GM19099 (cell line): Measurements from ENCODE around the gene SLC16A13.
A peak's percentile ranks its signal among the peaks of the same experiment; 100 is the strongest.

Experiments used
- POLR2A ChIP-seq: IDR thresholded peaks from 3 replicates; pipeline ENCODE4 v1.6.1; 2011; ENCODE audit warnings: low read depth; ENCODE audit not compliant: insufficient read length; ENCODE audit errors: extremely low read depth

SLC16A13 gene, protein sequence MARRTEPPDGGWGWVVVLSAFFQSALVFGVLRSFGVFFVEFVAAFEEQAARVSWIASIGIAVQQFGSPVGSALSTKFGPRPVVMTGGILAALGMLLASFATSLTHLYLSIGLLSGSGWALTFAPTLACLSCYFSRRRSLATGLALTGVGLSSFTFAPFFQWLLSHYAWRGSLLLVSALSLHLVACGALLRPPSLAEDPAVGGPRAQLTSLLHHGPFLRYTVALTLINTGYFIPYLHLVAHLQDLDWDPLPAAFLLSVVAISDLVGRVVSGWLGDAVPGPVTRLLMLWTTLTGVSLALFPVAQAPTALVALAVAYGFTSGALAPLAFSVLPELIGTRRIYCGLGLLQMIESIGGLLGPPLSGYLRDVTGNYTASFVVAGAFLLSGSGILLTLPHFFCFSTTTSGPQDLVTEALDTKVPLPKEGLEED

DNA sequence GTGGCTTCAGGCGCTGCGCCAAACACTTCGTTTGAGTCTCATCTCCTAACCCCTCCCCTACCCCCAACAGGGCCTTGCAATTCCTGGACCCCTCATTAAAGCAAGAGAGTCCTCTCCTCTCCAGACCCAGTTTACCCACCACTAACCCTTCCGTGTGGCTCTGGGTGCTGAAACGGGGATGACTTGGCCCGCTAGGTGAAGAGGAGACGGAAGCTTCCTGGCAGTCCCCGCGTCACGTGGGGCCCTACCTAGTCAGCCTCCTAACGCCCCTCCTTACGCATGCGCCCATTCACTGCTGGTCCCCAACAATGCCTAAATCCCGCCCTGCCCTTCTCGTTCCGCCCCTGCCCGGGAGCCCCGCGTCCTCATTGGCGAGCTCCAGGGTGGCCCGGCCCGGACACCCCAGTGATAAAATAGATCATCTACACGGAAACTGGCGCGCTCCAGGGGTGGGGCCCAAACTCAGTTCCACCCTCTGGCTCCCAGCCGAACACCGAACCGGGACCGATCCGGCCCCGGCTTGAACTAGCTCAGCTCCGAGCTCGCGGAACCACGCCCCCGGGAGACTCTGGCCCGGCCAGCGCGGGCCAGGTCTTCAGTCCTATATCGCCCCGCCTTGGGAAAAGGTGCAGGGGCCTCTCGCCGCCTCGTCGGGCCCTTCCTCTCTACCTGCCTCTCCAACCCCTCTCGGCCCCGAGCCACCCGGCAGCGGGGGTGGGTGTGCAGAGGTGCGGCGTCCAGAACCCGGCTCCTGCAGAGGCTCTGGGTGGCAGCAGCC is at the start of gene SLC16A13:
Gene SLC16A13, plus strand, starts transcription at position 425 of the 778 bp plus-strand sequence. CDS start 368 bp downstream, outside the sequence.
- peak; percentile 96 for TF ChIP-seq POLR2A

GRCh38 chr17:6986676-6987075 is 49.1 kb upstream of the SLC16A13 start:
- TF ChIP-seq POLR2A = no peak

DNA sequence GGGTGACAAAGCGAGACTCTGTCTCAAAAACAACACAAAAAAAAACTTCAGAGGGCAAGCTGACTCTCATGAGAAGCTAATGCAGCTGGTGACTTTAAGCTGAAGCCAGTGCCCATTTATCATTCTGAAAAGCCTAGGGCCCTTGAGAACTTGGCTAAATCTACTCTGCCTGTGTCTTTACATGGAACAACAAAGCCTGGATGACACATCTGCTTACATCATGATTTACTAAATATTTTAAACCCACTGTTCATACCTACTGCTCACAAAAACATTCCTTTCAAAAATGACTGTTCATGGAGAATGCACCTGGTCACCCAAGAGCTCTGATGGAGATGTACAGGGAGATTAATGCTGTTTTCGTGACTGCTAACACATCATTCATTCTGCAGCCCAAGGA is 46.0 kb upstream of the SLC16A13 start:
- TF ChIP-seq POLR2A = no peak

GRCh38 chr17:6994118-6994598 is 41.7 kb upstream of the SLC16A13 start:
- no peak for TF ChIP-seq POLR2A

DNA sequence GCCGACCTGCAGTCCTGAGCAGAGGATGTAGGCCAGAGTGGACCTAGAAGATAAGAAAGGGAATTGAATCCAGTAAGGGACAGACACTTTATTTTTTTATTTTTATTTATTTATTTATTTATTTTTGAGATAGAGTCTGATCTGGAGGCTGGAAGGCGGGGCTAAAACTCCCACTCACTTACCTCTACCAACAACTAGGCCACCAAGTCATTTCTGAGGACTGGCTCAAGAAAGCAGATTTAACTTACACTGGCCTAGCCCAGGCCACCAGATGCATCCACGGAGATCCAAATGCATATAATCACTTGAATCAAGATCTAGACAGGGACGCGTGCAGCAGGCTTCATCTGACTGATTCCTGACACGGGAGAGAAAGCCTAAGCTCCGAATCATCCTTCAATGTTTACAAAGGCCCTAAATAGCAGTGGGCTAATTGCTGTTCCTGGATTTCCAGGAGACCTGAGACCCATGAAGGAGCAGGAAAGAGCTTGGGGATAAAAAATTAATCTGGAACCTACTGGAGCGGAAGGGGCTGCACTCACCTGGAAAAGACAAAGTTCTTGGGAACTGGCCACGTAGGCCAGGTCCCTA is 41.1 kb upstream of the SLC16A13 start:
- no peak for TF ChIP-seq POLR2A

- no peak for TF ChIP-seq POLR2A
These were observed 40.1 kb upstream of the SLC16A13 start, which contains the start of gene ALOX12 for GRCh38 chr17:6995500-6996255. ALOX12 (plus strand) TSS chr17:6996049; CDS start chr17:6996118, 69 bp downstream.

DNA sequence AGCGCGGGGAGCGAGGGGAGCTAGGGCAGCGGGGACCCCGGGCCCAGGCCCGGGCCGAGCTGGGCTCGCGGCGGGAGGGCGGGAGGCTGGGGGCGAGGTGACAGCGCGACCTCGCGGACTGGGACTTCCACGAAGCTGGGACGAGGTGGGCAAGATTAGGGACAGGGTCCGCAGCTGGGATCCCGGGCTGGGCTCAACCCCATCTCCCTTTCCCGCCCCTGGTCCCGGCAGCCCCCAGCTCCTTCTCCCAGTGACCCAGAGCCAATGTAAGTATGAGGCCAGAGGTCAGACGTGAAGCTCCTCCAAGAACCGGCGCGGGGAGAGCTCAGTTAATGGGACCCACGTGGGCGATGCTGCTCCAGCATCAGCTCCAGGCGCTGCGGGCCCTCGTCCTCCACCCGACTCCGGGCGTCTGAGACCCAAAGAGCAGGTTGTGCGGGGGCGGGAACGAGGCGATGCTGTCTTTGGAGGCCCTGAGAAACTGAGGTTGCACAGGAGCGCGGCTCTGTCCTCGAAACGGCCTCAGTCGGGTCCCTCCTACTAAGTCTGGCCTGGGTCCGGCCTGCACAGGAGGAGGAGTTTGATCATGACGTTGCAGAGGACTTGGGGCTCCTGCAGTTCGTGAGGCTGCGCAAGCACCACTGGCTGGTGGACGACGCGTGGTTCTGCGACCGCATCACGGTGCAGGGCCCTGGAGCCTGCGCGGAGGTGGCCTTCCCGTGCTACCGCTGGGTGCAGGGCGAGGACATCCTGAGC is 39.4 kb upstream of the SLC16A13 start:
- TF ChIP-seq POLR2A = no peak

- TF ChIP-seq POLR2A = no peak
These were observed 38.6 kb upstream of the SLC16A13 start for GRCh38 chr17:6997171-6997570.

GRCh38 chr17:6998855-6999508 is 36.8 kb upstream of the SLC16A13 start:
- TF ChIP-seq POLR2A = no peak

DNA sequence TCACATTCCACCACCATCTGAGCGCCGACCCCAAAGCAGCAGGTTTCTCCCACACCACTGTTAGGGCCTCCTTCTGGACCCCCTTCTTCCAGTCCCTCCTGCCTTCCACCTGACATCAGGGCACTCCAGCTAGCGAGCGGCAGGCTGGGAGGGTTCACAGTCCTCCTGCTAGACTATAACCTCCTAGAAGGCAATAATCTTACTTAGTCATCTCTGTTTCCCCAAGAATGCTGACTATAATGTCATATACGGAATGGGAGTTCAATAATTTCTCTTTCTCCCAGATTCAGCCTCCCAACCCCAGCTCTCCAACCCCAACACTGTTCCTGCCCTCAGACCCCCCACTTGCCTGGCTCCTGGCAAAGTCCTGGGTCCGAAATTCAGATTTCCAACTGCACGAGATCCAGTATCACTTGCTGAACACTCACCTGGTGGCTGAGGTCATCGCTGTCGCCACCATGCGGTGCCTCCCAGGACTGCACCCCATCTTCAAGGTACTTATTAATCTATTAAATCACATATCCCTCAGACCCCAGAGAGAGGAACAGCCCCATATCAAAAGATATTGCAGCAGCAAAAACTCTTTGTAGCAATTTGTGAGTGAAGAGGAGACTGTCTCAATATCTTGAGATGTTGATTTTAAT is 34.4 kb upstream of the SLC16A13 start:
- TF ChIP-seq POLR2A = no peak

- no peak for TF ChIP-seq POLR2A
These were observed 33.3 kb upstream of the SLC16A13 start for GRCh38 chr17:7002288-7003047.

DNA sequence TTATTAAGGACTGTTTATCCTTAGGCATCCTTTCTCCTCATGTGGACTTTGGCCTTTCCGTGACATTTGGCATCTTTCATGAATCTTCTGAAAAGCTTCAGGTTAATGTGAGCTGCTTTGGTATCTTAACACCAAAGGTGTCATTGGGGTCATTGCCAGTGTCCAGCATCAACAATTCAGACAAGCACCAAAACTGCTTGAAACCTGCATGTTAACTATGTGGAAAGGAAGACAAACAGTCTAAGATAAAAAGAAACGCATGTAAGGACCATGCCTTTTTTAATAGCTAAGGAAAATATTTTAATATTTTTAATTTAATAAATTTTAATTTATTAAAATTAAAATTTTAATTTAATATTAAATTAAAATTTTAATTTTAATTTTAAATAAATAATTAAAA is 32.1 kb upstream of the SLC16A13 start:
- no peak for TF ChIP-seq POLR2A

- no peak for TF ChIP-seq POLR2A
These were observed 31.2 kb upstream of the SLC16A13 start for GRCh38 chr17:7004398-7005253.
